GM23338 (cell line): ENCODE data around the gene MRPS31. TPM values are rescaled to one million over a fixed set of nuclear protein-coding genes. Genes with fewer than 3 reads are reported as not detected.

ENCODE experiments used
- ATAC-seq: fragments of 200-7000 bp; cut with Tn5 transposase; 3 replicates; pipeline ENCODE4 v1.9.1; 2020
- DNase-seq: peaks from one replicate; pipeline ENCODE4 v3.0.0-alpha.2; 2015; ENCODE audit warnings: low spot score
- H2AFZ ChIP-seq: fragments of 200-600 bp; sonication (generic); 2 replicates; pipeline ENCODE4 v1.8.0; 2016; ENCODE audit warnings: antibody characterized with exemption, mild to moderate bottlenecking, moderate library complexity
- H3F3A ChIP-seq: fragments of 200-600 bp; sonication (generic); replicated peaks from 2 replicates; pipeline ENCODE4 v1.8.0; 2017; ENCODE audit warnings: antibody characterized with exemption, mixed run types, low read depth
- H3K27ac ChIP-seq: fragments of 200-600 bp; sonication (generic); 2 replicates; pipeline ENCODE4 v1.6.1; 2016; ENCODE audit warnings: low read depth
- H3K27me3 ChIP-seq: fragments of 200-600 bp; sonication (generic); 2 replicates; pipeline ENCODE4 v1.8.0; 2016; ENCODE audit warnings: mild to moderate bottlenecking, mixed run types, moderate library complexity; ENCODE audit not compliant: insufficient read depth
- H3K36me3 ChIP-seq: fragments of 200-600 bp; sonication (generic); 2 replicates; pipeline ENCODE4 v1.8.0; 2016; ENCODE audit warnings: mild to moderate bottlenecking; ENCODE audit not compliant: insufficient read depth
- H3K4me1 ChIP-seq: fragments of 200-600 bp; sonication (generic); 2 replicates; pipeline ENCODE4 v1.8.0; 2016; ENCODE audit warnings: mild to moderate bottlenecking, moderate library complexity; ENCODE audit not compliant: insufficient read depth
- H3K4me2 ChIP-seq: fragments of 200-600 bp; sonication (generic); 2 replicates; pipeline ENCODE4 v1.7.1; 2017; ENCODE audit warnings: mixed run types
- H3K4me3 ChIP-seq: fragments of 200-600 bp; sonication (generic); 2 replicates; pipeline ENCODE4 v1.6.1; 2016; ENCODE audit warnings: mixed run types
- H3K79me2 ChIP-seq: fragments of 200-600 bp; sonication (generic); replicated peaks from 2 replicates; pipeline ENCODE4 v1.8.0; 2017; ENCODE audit warnings: mild to moderate bottlenecking; ENCODE audit not compliant: insufficient read depth
- H3K9me2 ChIP-seq: fragments of 200-600 bp; sonication (generic); 2 replicates; pipeline ENCODE4 v1.8.0; 2017; ENCODE audit not compliant: insufficient read depth
- H4K20me1 ChIP-seq: fragments of 200-600 bp; sonication (generic); replicated peaks from 2 replicates; pipeline ENCODE4 v1.8.0; 2017; ENCODE audit warnings: mild to moderate bottlenecking; ENCODE audit not compliant: insufficient read depth
- H3K27ac Mint-ChIP-seq: 2 replicates; pipeline ENCODE4 v1.8.0; 2020; ENCODE audit warnings: inconsistent platforms, mild to moderate bottlenecking, moderate library complexity, mixed read lengths
- H3K27me3 Mint-ChIP-seq: 3 replicates; pipeline ENCODE4 v1.8.0; 2022; ENCODE audit warnings: low read depth, mild to moderate bottlenecking, moderate library complexity, mixed read lengths, inconsistent platforms; ENCODE audit not compliant: insufficient read depth, poor library complexity
- H3K36me3 Mint-ChIP-seq: 3 replicates; pipeline ENCODE4 v1.8.0; 2021; ENCODE audit warnings: low read depth, mild to moderate bottlenecking, inconsistent platforms, moderate library complexity, mixed read lengths
- H3K4me1 Mint-ChIP-seq: 3 replicates; pipeline ENCODE4 v1.8.0; 2020; ENCODE audit warnings: mild to moderate bottlenecking, inconsistent platforms, mixed read lengths
- H3K4me3 Mint-ChIP-seq: 3 replicates; pipeline ENCODE4 v1.8.0; 2021; ENCODE audit warnings: moderate library complexity, mild to moderate bottlenecking, inconsistent platforms, mixed read lengths
- H3K9me3 Mint-ChIP-seq: 3 replicates; pipeline ENCODE4 v1.8.0; 2020; ENCODE audit warnings: moderate library complexity, mild to moderate bottlenecking, inconsistent platforms, mixed read lengths
- CREB1 ChIP-seq: fragments of 250-450 bp; sonication (Bioruptor Pico); IDR thresholded peaks from 2 replicates; pipeline ENCODE4 v1.5.0; 2020; ENCODE audit warnings: low read depth, mild to moderate bottlenecking, moderate library complexity
- CTCF ChIP-seq, 2 experiments: fragments of 200-600 bp in 1 of 2; sonication (generic) in 1 of 2; conservative IDR thresholded peaks; 2 replicates each; pipeline versions ENCODE4 v1.5.1 to v1.6.1; 2016 to 2017; ENCODE audit warnings: antibody characterized with exemption in 2 of 2, low read depth in 2 of 2, mild to moderate bottlenecking in 2 of 2, moderate library complexity in 1 of 2
- ETS1 ChIP-seq: IDR thresholded peaks from 2 replicates; pipeline ENCODE4 v1.6.1; 2016; ENCODE audit warnings: antibody characterized with exemption
- EZH2 ChIP-seq: fragments of 200-600 bp; sonication (generic); IDR thresholded peaks from one replicate; pipeline ENCODE4 v1.8.0; 2017; ENCODE audit warnings: antibody characterized with exemption, mild to moderate bottlenecking, low read depth; ENCODE audit not compliant: unreplicated experiment
- EZH2phosphoT487 ChIP-seq: fragments of 200-600 bp; sonication (generic); IDR thresholded peaks from one replicate; pipeline ENCODE4 v1.8.1; 2018; ENCODE audit warnings: antibody characterized with exemption; ENCODE audit not compliant: unreplicated experiment
- JUNB ChIP-seq: IDR thresholded peaks from one replicate; pipeline ENCODE4 v1.6.1; 2016; ENCODE audit warnings: antibody characterized with exemption; ENCODE audit not compliant: unreplicated experiment
- NANOG ChIP-seq: IDR thresholded peaks from 2 replicates; pipeline ENCODE4 v1.6.1; 2016; ENCODE audit warnings: antibody characterized with exemption, borderline replicate concordance
- POLR2AphosphoS5 ChIP-seq: IDR thresholded peaks from 2 replicates; pipeline ENCODE4 v1.6.1; 2016; ENCODE audit warnings: antibody characterized with exemption, low read depth
- REST ChIP-seq: IDR thresholded peaks from one replicate; pipeline ENCODE4 v1.6.1; 2018; ENCODE audit warnings: antibody characterized with exemption; ENCODE audit not compliant: unreplicated experiment
- STAT1 ChIP-seq: IDR thresholded peaks from one replicate; pipeline ENCODE4 v1.6.1; 2016; ENCODE audit warnings: antibody characterized with exemption; ENCODE audit not compliant: unreplicated experiment
- ZNF114 ChIP-seq: fragments of 250-450 bp; sonication (Bioruptor Pico); IDR thresholded peaks from 2 replicates; pipeline ENCODE4 v1.5.0; 2020; ENCODE audit warnings: mild to moderate bottlenecking, moderate library complexity
- ZNF331 ChIP-seq: fragments of 250-450 bp; sonication (Bioruptor Pico); IDR thresholded peaks from 2 replicates; pipeline ENCODE4 v1.5.0; 2020; ENCODE audit warnings: low read depth, mild to moderate bottlenecking, moderate library complexity
- ZNF462 ChIP-seq: fragments of 250-450 bp; sonication (Bioruptor Pico); IDR thresholded peaks from 2 replicates; pipeline ENCODE4 v1.5.0; 2020; ENCODE audit warnings: mild to moderate bottlenecking, moderate library complexity
- polyA plus RNA-seq: library from polyadenylated mRNA; unstranded; fragments of >200 nt; fragmentation: Nextera tagmentation; extraction: Ambion mirVana; gene quantifications from 2 replicates; pipeline ENCODE4 v1.2.1, GENCODE V29; 2016
- total RNA-seq: library from RNA; depleted of rRNA; stranded (reverse); fragments of >200 nt; shearing (Covaris generic); gene quantifications from 2 replicates; pipeline ENCODE4 v1.2.3, GENCODE V29; 2014

The MRPS31 gene
- total and polyA plus RNA-seq, 2 experiments from 2014 or later: 26.8 to 62.7 TPM

- Mint-ChIP-seq H3K4me1 (peaks cover 5% of the 10 kb centered on the region), H3K9me3 (no peaks in the 10 kb centered on the region), H3K27ac (no peak overlapping the region), H3K36me3 (no peaks in the 10 kb centered on the region; the same call in 2 of the 3 replicates), H3K27me3 (no peaks in the 10 kb centered on the region), H3K4me3 (no peak overlapping the region)
- Histone ChIP-seq H3K4me2 (no peak overlapping the region), H3K4me3 (no peak overlapping the region), H3K27me3 (no peaks in the 10 kb centered on the region), H3K9me2 (no peaks in the 10 kb centered on the region), H2AFZ (no peak overlapping the region), H4K20me1 (no peaks in the 10 kb centered on the region; the same call in 1 of the 2 replicates), H3K36me3 (peaks cover 8% of the 10 kb centered on the region; the same call in 1 of the 2 replicates), H3K4me1 (peaks cover 5% of the 10 kb centered on the region), H3F3A (no peaks in the 10 kb centered on the region), H3K27ac (no peak overlapping the region), H3K79me2 (peaks cover 13% of the 10 kb centered on the region)
- TF ChIP-seq JUNB (no peak), ZNF114 (no peak), ZNF462 (CRISPR knock-in tag) (no peak), NANOG (no peak), CTCF (conservative IDR thresholded peaks at IDR 0.05; ENCODE audit: low read depth in 2 of 2) (no peak), EZH2phosphoT487 (no peak), POLR2AphosphoS5 (no peak), REST (no peak), ETS1 (no peak), STAT1 (no peak), ZNF331 (CRISPR knock-in tag) (no peak), EZH2 (no peak), CREB1 (no peak)
- no peak for DNase-seq
- no peak for ATAC-seq
Measured at GRCh38 chr13:40765602-40766001, 5.4 kb downstream of the MRPS31 start.
